Calu3 (cell line): ENCODE results near the gene NT5M. TPM values are rescaled to one million over a fixed set of nuclear protein-coding genes. Genes with fewer than 3 reads are reported as not detected.
A peak's percentile ranks its signal among the peaks of the same experiment; 100 is the strongest.

ENCODE experiments used
- BruUV-seq: library from RNA; stranded (reverse); fragments of 400-500 nt; replicated peaks from 2 replicates; lab custom pipeline; 2021; lab: Mats Ljungman, UMichigan
- CTCF ChIA-PET: fragments of 300-600 bp; sonication (Branson Sonifier 250); formaldehyde crosslinking; loops from one replicate; lab custom pipeline; 2022; ENCODE audit warnings: antibody characterized with exemption; lab: Charles Lee
- DNase-seq: peaks from one replicate; pipeline ENCODE4 v3.0.0; 2022
- H3K27ac Mint-ChIP-seq: one replicate; pipeline ENCODE4 v1.8.0; 2022; ENCODE audit warnings: mixed read lengths; ENCODE audit not compliant: unreplicated experiment
- H3K27me3 Mint-ChIP-seq: one replicate; pipeline ENCODE4 v1.8.0; 2022; ENCODE audit warnings: mixed read lengths; ENCODE audit not compliant: unreplicated experiment
- H3K36me3 Mint-ChIP-seq: one replicate; pipeline ENCODE4 v1.8.0; 2022; ENCODE audit warnings: mild to moderate bottlenecking, moderate library complexity, mixed read lengths; ENCODE audit not compliant: insufficient read depth, unreplicated experiment
- H3K4me1 Mint-ChIP-seq: one replicate; pipeline ENCODE4 v1.8.0; 2022; ENCODE audit warnings: mild to moderate bottlenecking, low read depth, mixed read lengths; ENCODE audit not compliant: unreplicated experiment
- H3K4me3 Mint-ChIP-seq: one replicate; pipeline ENCODE4 v1.8.0; 2022; ENCODE audit warnings: mild to moderate bottlenecking, low read depth, moderate library complexity, mixed read lengths; ENCODE audit not compliant: unreplicated experiment
- H3K9me3 Mint-ChIP-seq: one replicate; pipeline ENCODE4 v1.8.0; 2022; ENCODE audit warnings: low read depth, mixed read lengths; ENCODE audit not compliant: unreplicated experiment
- CTCF ChIP-seq: fragments of 200-600 bp; IDR thresholded peaks from one replicate; pipeline ENCODE4 v1.8.0; 2022; ENCODE audit warnings: antibody characterized with exemption; ENCODE audit not compliant: unreplicated experiment
- intact Hi-C: fragments of 100-400 bp; cut with micrococcal nuclease; formaldehyde crosslinking; loops from one replicate; pipeline ENCODE4 v1.10.0; 2022; ENCODE audit not compliant: unreplicated experiment
- total RNA-seq: library from RNA; stranded (reverse); gene quantifications from 2 replicates; pipeline ENCODE4 v1.2.3, GENCODE V29; 2022

Gene NT5M
- total RNA-seq, 1 experiment from 2014 or later: 1.0 TPM

- Mint-ChIP-seq H3K27ac (no peak overlapping the region), H3K4me1 (peaks cover 8% of the 10 kb centered on the region), H3K9me3 (no peaks in the 10 kb centered on the region), H3K4me3 (no peak overlapping the region), H3K27me3 (peaks cover 18% of the 10 kb centered on the region), H3K36me3 (no peaks in the 10 kb centered on the region)
- DNase-seq: no peak
- no peak for TF ChIP-seq CTCF
- BruUV-seq: no TSS peak
- intact Hi-C loops: no loop called here
- CTCF ChIA-PET: interaction anchor here (0.9 to 1.7 kb wide), 2 partner anchors 34 to 144 kb away, joined by 3 to 6 read pairs; no protein-coding TSS in a partner anchor
These were observed 50.7 kb downstream of the NT5M start for GRCh38 chr17:17353625-17354484.

DNA sequence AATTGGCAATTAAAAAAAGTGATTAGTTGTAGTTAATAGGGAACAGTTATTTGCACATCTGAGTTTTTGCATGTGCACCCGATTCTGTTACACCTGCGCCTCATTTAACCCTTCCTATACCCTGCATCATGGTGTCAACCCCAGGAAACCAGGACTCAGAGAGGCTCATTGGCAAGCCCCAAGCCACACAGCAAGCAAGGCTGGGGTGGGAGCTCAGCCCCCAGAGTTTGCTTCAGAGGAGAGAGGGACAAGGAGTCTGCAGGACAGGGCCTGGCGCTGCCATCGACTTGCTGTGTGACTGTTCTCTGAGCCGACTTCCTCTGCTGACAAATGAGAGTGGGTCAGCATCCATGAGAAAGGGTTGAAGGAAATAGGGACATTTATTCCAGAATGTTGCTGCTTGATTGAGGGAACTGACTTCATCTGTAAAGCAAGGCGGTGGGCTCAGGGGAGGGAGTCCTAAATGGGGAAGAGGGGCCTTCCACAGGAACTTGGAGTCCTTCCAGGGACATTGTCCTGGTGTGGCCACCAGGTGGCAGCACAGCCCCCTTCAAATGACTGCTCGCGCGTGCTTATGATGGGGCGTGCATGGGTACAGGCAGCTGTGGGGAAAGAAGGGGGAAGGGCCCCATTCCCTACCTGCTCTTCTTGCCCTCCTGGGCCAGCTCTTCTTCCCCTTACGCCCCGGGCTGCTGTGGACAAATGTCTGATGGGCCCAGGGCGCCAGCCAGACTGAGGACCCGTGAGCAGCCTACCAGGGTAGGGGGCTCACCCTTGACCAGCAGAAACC, 51.6 kb downstream of the NT5M start:
- TF ChIP-seq CTCF: peak; percentile 72
- no peak overlapping the region for H3K27ac Mint-ChIP-seq
- intact Hi-C loops: loop anchor here (5.0 kb wide), 1 partner anchor 143 kb away; the partner anchor contains the start of gene RASD1
- DNase-seq: peak; percentile 68
- no peaks in the 10 kb centered on the region for H3K36me3 Mint-ChIP-seq
- H3K4me3 Mint-ChIP-seq: no peak overlapping the region
- CTCF ChIA-PET: interaction anchor here (0.8 to 1.7 kb wide), 5 partner anchors 33 to 287 kb away, joined by 3 to 6 read pairs (median 5); partner anchors contain the start of gene RASD1
- H3K4me1 Mint-ChIP-seq: peaks cover 8% of the 10 kb centered on the region
- H3K27me3 Mint-ChIP-seq: peaks cover 27% of the 10 kb centered on the region
- no TSS peak for BruUV-seq
- no peaks in the 10 kb centered on the region for H3K9me3 Mint-ChIP-seq

DNA sequence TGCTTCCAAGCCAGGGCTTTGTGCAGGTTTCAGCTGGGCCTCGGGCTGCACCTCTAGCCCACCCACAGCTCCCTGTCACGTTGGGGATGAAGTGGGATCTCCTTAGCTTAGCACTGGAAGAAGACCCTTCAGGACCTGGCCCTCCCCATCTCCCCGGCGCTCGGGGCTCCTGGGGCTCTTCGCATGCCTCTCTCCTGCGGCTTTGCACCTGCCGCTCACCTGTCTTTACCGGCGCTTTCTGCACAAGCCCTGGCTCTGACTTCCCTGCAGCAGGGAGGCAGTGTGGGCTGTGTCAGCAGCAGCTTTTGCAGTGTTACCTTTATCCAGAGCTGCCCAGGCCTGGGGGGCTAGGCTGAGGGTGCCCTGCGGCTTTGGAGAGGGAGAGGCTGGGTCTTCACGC, 52.3 kb downstream of the NT5M start:
- H3K27me3 Mint-ChIP-seq: peaks cover 34% of the 10 kb centered on the region
- H3K27ac Mint-ChIP-seq: no peak overlapping the region
- TF ChIP-seq CTCF: no peak
- intact Hi-C loops: loop anchor here (5.0 kb wide), 1 partner anchor 142 kb away; the partner anchor contains the start of gene RASD1
- no peak overlapping the region for H3K4me3 Mint-ChIP-seq
- no TSS peak for BruUV-seq
- H3K4me1 Mint-ChIP-seq: peaks cover 8% of the 10 kb centered on the region
- H3K9me3 Mint-ChIP-seq: no peaks in the 10 kb centered on the region
- CTCF ChIA-PET: interaction anchor here (0.8 to 1.7 kb wide), 4 partner anchors 32 to 287 kb away, joined by 4 to 6 read pairs (median 5); partner anchors contain the start of gene RASD1
- no peaks in the 10 kb centered on the region for H3K36me3 Mint-ChIP-seq
- DNase-seq: no peak
